Lower leg skin (tissue), 3 donors: ENCODE measurements around the gene TUBG2.

Source experiments
- CTCF ChIP-seq, 3 donors: fragments of 450-650 bp; IDR thresholded peaks; one replicate each; pipeline ENCODE4 v1.5.1; 2016; ENCODE audit warnings: antibody characterized with exemption in 3 of 3, mild to moderate bottlenecking in 3 of 3, moderate library complexity in 2 of 3
- POLR2A ChIP-seq, 2 donors: fragments of 450-650 bp; IDR thresholded peaks; one replicate each; pipeline ENCODE4 v1.6.1; 2016 to 2017; ENCODE audit warnings: antibody characterized with exemption in 2 of 2, mild to moderate bottlenecking in 1 of 2, moderate library complexity in 1 of 2

GRCh38 chr17:42692489-42692888 lies 33.4 kb downstream of the TUBG2 start:
- TF ChIP-seq CTCF (IDR thresholded peaks at IDR 0.05): no peak
- TF ChIP-seq POLR2A (IDR thresholded peaks at IDR 0.05): no peak
